NCI-H2171 (cell line): ENCODE measurements around the gene GGT6.

Experiments used
- DNase-seq: peaks from one replicate; lab custom pipeline; 2025; lab: John Stamatoyannopoulos, UW

GGT6 gene

GRCh38 chr17:4520894-4521600, 39.3 kb downstream of the GGT6 start:
- DNase-seq: no peak

DNA sequence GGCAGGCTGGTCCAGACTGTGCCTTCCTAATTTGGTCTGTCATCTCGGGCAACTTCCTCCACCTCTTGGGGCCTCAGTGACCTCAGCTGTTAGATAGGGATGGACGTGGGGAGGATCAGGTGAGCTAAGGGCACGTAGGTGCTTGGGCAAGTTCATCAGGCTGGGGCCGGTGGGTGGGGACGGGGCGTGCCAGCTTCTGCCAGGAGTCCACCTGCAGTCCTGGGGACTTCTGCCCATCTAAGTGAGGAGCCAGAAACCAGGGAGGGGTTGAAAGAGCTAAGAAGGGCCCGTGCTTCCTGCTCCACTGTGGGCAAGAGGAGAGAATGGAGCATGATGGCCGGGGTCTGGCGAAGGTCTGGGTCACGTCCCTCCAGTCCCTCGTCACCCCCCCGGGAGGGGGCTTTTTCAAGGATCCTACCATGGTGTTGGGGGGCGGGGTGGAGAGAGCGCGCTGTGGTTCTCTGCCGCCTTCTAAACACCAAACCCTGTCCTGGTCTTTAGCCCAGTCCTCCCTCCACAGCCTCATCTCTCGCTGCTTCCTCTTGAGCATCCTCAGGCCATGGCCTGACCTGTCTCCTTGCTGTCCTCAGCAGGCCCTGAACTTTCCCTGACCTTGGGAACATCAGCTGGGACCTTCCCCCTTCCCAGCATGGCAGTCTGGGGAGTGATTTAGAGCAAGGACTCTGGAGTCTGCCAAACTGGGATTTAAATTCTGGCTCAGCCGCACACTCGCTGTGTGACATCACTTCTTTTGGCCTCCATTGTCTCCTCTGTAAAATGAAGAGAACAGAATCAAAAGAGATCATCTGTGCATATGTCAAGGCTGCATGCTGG, 40.1 kb downstream of the GGT6 start:
- no peak for DNase-seq

DNA sequence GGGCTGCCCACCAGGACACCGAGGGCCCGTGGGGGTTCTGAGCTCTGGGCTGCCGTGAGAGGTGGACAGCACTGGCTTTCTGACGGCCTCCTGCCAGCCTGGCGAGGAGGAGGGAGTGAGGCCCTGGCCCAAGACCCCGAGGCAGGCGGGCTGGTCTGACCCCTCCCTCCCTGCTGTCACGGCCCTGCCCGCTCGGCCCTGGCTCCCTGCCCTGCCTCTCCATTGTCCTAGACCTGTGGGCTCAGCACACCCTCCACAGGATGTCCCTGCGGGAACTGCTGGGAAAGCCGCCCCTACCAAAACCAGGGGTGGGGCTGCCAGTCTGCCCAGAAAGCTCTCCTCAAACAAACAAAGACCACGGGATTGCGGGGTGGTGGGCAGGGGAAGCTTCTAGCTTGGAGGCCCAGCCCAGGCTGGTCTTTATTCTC, 41.0 kb downstream of the GGT6 start:
- DNase-seq: no peak

- DNase-seq: no peak
Measured at GRCh38 chr17:4518901-4519300, 41.5 kb downstream of the GGT6 start.

- no peak for DNase-seq
Measured at GRCh38 chr17:4516735-4517134, 43.6 kb downstream of the GGT6 start.

- no peak for DNase-seq
Measured at GRCh38 chr17:4515501-4515900, 44.9 kb downstream of the GGT6 start.

DNA sequence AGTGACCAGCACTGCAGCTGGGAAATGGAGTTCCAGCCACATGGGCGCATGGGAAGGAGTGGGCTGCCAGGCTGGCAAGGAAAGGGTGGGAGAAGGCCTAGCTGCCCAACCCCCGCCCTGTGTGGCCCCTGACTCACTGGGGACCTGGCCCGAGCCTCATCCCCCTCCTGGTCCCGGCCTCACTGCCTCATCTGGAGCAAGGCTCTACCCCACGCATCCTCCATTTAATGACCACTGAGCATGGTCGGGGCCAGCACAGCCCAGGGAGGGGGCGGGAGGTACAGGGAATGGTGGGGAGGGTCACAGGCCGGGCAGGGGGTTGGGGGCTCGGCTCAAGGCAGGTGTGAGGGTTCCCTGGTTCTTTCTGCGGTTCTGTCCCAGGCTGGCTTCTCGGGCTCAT, 45.6 kb downstream of the GGT6 start:
- no peak for DNase-seq

- no peak for DNase-seq
Measured at GRCh38 chr17:4514206-4514605, 46.2 kb downstream of the GGT6 start.

GRCh38 chr17:4513113-4514032, 47.0 kb downstream of the GGT6 start:
- DNase-seq: no peak

DNA sequence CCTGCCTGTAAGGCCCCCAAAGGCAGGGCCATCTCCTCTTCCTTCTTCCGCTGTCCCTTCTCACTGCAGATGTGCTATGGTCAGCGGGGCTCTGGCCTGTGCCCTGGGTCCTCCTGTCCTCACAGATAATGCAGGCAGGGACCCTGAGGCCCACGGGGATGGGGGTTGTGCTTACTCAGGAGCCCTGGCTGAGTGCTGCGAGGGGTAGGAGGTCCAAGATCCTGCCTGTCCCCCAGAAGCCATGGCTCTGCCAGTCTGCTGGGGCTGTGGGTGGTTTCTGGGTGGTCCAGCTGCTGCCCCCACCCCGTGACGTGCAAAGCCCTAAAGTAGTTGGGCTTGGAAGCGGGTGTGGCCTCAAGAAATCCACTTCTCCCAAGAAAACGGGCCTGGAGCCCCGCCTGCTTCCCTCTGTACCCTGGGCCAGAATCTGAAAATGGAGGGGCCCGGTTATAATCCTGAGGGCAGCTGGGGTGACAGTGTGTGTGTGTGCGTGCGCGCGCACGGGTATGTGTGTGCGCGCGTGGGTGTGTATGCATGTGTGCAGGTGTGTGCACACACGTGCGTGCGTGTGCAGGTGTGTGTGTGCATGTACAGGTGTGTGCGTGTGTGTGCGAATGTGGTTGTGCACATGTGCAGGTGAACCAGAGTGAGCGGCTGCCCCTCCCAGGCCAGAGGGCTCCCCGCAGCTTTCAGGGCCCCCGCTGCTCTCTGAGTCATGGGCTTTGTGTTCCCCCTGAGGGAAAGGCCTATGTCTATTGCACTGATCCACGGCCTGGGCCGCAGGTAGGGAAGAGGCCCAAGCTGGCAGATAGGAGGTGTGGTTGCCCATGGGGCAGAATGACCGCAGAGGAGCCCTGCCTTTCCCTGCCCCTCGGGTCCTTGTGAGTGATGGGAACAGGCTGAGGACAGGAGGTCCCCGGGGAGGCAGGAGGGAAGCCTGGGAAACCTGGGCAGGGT, 47.9 kb downstream of the GGT6 start:
- no peak for DNase-seq

- DNase-seq: no peak
Measured at GRCh38 chr17:4511199-4511932, 49.0 kb downstream of the GGT6 start.

GRCh38 chr17:4510618-4510941, 49.8 kb downstream of the GGT6 start:
- no peak for DNase-seq

GRCh38 chr17:4509923-4510617, 50.3 kb downstream of the GGT6 start:
- no peak for DNase-seq

DNA sequence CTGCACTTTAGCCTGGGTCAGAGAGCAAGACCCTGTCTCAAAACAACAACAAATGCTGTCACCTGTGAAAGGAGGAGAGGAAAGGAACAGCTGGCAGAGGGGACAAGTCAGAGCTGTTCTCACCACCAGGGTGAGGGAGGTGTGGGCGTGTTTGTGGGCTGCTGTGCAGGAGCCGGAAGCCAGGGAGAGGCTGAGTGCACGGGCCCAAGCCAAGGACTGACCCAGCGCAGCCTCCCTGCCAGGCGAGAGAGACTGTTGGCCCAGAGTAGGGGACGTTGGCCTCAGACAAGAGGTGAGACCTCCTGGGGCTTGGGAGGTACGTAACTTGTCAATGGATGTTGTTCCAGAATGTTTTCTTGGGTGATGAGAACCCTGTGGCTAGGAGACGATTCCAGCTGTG, 51.0 kb downstream of the GGT6 start:
- DNase-seq: no peak

GRCh38 chr17:4508207-4508606, 52.2 kb downstream of the GGT6 start:
- no peak for DNase-seq

GRCh38 chr17:4507361-4508111, 52.8 kb downstream of the GGT6 start:
- no peak for DNase-seq
